ENCODE data around the gene TPPP3.

TPPP3 gene

GRCh38 chr16:67432506-67432890, 39.2 kb upstream of the TPPP3 start:
- Histone ChIP-seq H3K36me3 (ENCODE audit: control insufficient read depth, insufficient read depth, low read length, severe bottlenecking) (peaks cover 14% of the 10 kb centered on the region), H3K4me3 (ENCODE audit: low read length) (no peak overlapping the region), H3K27me3 (replicated peaks; ENCODE audit: control insufficient read depth, insufficient read depth, low read length) (peaks cover 17% of the 10 kb centered on the region), H3K4me1 (ENCODE audit: control insufficient read depth, insufficient read depth, low read length) (peaks cover 9% of the 10 kb centered on the region), H3K9ac (ENCODE audit: low read length) (no peak overlapping the region), H3K9me3 (ENCODE audit: control insufficient read depth, low read length) (no peaks in the 10 kb centered on the region)
- DNase-seq (ENCODE audit: low read depth) = no peak

DNA sequence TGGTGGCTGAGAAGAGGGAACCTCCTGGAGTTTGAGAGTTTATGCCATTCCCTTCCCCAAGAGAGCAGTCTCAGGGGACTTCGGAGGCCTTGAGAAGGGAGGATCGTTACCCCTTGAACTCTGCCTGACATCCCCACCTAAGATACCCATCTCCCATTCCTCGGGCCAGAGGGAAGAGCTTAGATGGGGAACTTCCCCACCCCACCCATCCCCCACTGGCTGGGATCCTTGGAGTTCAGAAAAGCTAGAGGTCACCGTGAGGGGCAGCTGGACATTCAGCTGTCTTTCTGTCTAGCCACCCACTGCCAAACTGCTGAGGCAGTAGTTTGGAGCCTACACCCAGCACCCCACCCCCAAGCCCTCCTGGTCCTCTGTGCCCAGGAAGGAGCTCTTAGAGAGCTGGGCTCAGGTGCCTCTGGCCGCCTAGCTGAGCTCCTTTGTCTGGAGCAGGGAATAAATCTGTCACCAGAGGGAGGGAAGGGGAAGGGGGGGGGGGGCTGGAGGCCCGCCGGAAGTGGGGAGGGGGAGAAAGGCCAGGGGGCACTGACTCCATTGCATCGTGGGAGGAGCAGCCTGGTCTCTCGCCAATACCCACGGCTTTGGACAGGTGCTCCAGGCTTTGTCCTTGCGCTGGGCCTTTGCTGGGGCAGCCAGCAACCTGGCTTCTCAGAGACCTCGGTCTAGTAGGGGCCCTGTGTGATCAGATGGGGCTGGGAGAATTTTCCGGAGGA, 38.6 kb upstream of the TPPP3 start:
- H3K9me3 ChIP-seq (ENCODE audit: control insufficient read depth, low read length) = no peaks in the 10 kb centered on the region
- no peak for DNase-seq (ENCODE audit: low read depth)
- peaks cover 10% of the 10 kb centered on the region for H3K36me3 ChIP-seq (ENCODE audit: control insufficient read depth, insufficient read depth, low read length, severe bottlenecking)
- H3K4me3 ChIP-seq (ENCODE audit: low read length) = peak overlapping the region; percentile 70
- peaks cover 17% of the 10 kb centered on the region for H3K27me3 ChIP-seq (replicated peaks; ENCODE audit: control insufficient read depth, insufficient read depth, low read length)
- H3K9ac ChIP-seq (ENCODE audit: low read length) = no peak overlapping the region
- H3K4me1 ChIP-seq (ENCODE audit: control insufficient read depth, insufficient read depth, low read length) = peaks cover 9% of the 10 kb centered on the region

- H3K27me3 ChIP-seq (replicated peaks; ENCODE audit: control insufficient read depth, insufficient read depth, low read length) = peaks cover 17% of the 10 kb centered on the region
Observed at GRCh38 chr16:67430977-67431774, 37.9 kb upstream of the TPPP3 start, which contains the start of gene HSD11B2. HSD11B2 (plus strand) TSS chr16:67431121; CDS start chr16:67431249, 128 bp downstream.

GRCh38 chr16:67430504-67430976, 37.2 kb upstream of the TPPP3 start:
- H3K4me3 ChIP-seq (ENCODE audit: low read length) = peak overlapping the region; percentile 68
- peaks cover 10% of the 10 kb centered on the region for H3K4me1 ChIP-seq (ENCODE audit: control insufficient read depth, insufficient read depth, low read length)
- H3K27me3 ChIP-seq (replicated peaks; ENCODE audit: control insufficient read depth, insufficient read depth, low read length) = peaks cover 17% of the 10 kb centered on the region
- no peak for DNase-seq (ENCODE audit: low read depth)
- H3K36me3 ChIP-seq (ENCODE audit: control insufficient read depth, insufficient read depth, low read length, severe bottlenecking) = peaks cover 2% of the 10 kb centered on the region
- no peak overlapping the region for H3K9ac ChIP-seq (ENCODE audit: low read length)
- H3K9me3 ChIP-seq (ENCODE audit: control insufficient read depth, low read length) = no peaks in the 10 kb centered on the region

More at GRCh38 chr16:67430977-67431774, 37.9 kb upstream of the TPPP3 start, which contains the start of gene HSD11B2:
- DNase-seq (ENCODE audit: low read depth) = peak; percentile 82
- Histone ChIP-seq H3K4me1 (ENCODE audit: control insufficient read depth, insufficient read depth, low read length) (peaks cover 9% of the 10 kb centered on the region), H3K4me3 (ENCODE audit: low read length) (peak within 1 kb of the TSS; percentile 70), H3K9ac (ENCODE audit: low read length) (no peak within 1 kb of the TSS), H3K9me3 (ENCODE audit: control insufficient read depth, low read length) (no peaks in the 10 kb centered on the region), H3K36me3 (ENCODE audit: control insufficient read depth, insufficient read depth, low read length, severe bottlenecking) (peaks cover 4% of the 10 kb centered on the region)

DNA sequence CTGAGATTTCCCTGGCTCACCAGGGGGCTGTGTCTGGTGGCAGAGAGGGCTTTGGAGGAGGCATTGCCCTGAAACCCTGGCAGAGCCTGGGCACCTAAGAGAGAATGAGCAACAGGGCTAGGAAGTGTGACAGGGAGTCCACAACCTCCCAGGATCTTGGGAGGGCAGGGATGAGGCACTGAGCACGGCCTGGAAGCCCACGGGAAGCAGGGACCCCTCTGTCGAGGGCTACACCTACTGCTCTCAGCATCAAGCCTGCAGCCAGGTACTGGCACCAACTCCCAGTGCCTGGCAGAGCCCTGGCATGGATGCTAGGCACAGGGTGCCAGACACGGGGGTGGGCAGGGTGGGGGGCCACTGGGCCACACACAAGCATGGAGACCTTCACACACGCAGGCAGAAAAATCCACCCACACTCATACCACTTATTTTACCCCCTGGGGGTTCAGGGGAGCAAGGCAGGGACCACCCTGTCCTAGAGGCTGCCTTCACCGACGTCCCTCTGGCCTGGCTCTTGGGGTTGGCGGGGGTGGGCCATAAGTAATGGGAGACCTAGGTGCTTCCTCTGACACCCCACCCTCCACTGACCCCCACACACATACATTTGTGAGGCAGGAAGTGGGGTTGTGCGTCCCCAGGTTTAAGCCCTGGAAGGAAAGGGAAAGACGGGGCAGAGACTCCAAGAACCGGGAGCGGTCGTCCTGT, 36.7 kb upstream of the TPPP3 start:
- Histone ChIP-seq H3K4me1 (ENCODE audit: control insufficient read depth, insufficient read depth, low read length) (peaks cover 16% of the 10 kb centered on the region), H3K9me3 (ENCODE audit: control insufficient read depth, low read length) (no peaks in the 10 kb centered on the region), H3K27me3 (replicated peaks; ENCODE audit: control insufficient read depth, insufficient read depth, low read length) (peaks cover 17% of the 10 kb centered on the region), H3K9ac (ENCODE audit: low read length) (no peak overlapping the region), H3K4me3 (ENCODE audit: low read length) (peak overlapping the region; percentile 68), H3K36me3 (ENCODE audit: control insufficient read depth, insufficient read depth, low read length, severe bottlenecking) (no peaks in the 10 kb centered on the region)
- no peak for DNase-seq (ENCODE audit: low read depth)

DNA sequence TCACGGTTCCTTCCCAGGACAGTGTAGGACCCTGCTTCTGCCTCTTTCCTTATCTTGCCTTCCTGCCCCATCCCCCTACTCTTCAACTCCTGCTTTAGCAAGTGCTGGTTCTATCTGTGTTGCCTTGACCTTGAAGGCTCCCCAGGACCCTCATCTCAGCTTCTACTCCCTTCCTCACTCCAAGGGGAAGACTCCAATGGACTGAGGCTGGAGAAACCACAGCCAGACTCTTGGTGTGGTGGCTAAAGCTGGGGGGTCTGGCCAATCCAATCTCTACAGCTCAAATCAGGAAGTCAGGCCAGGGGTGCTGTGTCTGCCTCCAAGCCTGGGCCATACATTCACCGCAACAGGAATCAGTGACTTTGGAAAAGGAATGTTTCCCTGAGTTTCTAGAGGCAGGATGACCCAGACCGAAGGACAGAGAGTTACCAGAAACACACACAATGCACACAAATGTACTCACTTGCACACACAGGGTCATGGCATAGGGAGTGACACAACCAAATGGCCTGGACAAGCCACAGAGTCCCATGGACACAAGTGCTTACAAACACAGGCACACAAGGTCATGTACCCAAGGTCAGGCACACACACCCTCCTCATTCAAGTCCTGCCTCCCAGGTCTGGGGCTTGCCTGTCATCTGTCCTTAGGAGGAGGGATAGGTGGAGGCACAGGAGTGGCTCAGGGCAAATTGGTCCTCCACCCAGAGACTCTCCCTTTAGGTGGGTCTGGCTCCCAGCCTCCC, 35.9 kb upstream of the TPPP3 start:
- DNase-seq (ENCODE audit: low read depth) = no peak
- no peak overlapping the region for H3K9ac ChIP-seq (ENCODE audit: low read length)
- peaks cover 20% of the 10 kb centered on the region for H3K4me1 ChIP-seq (ENCODE audit: control insufficient read depth, insufficient read depth, low read length)
- no peak overlapping the region for H3K4me3 ChIP-seq (ENCODE audit: low read length)
- no peaks in the 10 kb centered on the region for H3K36me3 ChIP-seq (ENCODE audit: control insufficient read depth, insufficient read depth, low read length, severe bottlenecking)
- no peaks in the 10 kb centered on the region for H3K9me3 ChIP-seq (ENCODE audit: control insufficient read depth, low read length)
- peaks cover 17% of the 10 kb centered on the region for H3K27me3 ChIP-seq (replicated peaks; ENCODE audit: control insufficient read depth, insufficient read depth, low read length)

- Histone ChIP-seq H3K4me3 (ENCODE audit: low read length) (no peak overlapping the region), H3K27me3 (replicated peaks; ENCODE audit: control insufficient read depth, insufficient read depth, low read length) (peaks cover 17% of the 10 kb centered on the region), H3K4me1 (ENCODE audit: control insufficient read depth, insufficient read depth, low read length) (peaks cover 22% of the 10 kb centered on the region), H3K36me3 (ENCODE audit: control insufficient read depth, insufficient read depth, low read length, severe bottlenecking) (no peaks in the 10 kb centered on the region), H3K9ac (ENCODE audit: low read length) (no peak overlapping the region), H3K9me3 (ENCODE audit: control insufficient read depth, low read length) (no peaks in the 10 kb centered on the region)
- peak; percentile 76 for DNase-seq (ENCODE audit: low read depth)
Observed at GRCh38 chr16:67428146-67428731, 34.9 kb upstream of the TPPP3 start.

DNA sequence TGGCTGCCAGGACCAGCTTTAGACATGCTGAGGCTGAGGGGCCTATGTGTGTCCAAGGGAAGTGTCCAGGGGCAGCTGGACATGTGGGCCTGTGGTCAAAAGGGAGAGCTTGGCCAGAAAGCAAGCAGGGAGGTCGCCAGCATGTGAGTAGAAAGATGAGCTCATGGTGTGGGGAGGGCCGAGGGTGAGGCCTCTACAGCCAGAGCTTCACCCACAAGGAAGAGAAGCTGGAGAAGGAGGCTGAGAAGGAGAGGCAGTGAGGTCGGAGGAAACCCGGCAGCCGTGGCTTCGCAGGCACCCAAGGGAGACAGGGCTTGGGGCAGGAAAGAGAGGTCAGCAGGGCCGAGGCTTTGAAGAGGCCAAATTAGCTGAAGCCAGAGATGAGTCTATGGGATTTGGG, 33.7 kb upstream of the TPPP3 start:
- H3K36me3 ChIP-seq (ENCODE audit: control insufficient read depth, insufficient read depth, low read length, severe bottlenecking) = no peaks in the 10 kb centered on the region
- H3K27me3 ChIP-seq (replicated peaks; ENCODE audit: control insufficient read depth, insufficient read depth, low read length) = peaks cover 17% of the 10 kb centered on the region
- no peak overlapping the region for H3K4me3 ChIP-seq (ENCODE audit: low read length)
- H3K4me1 ChIP-seq (ENCODE audit: control insufficient read depth, insufficient read depth, low read length) = peaks cover 22% of the 10 kb centered on the region
- no peak for DNase-seq (ENCODE audit: low read depth)
- H3K9ac ChIP-seq (ENCODE audit: low read length) = no peak overlapping the region
- H3K9me3 ChIP-seq (ENCODE audit: control insufficient read depth, low read length) = no peaks in the 10 kb centered on the region

- no peaks in the 10 kb centered on the region for H3K9me3 ChIP-seq (ENCODE audit: control insufficient read depth, low read length)
- no peak for DNase-seq (ENCODE audit: low read depth)
- no peak overlapping the region for H3K4me3 ChIP-seq (ENCODE audit: low read length)
- H3K27me3 ChIP-seq (replicated peaks; ENCODE audit: control insufficient read depth, insufficient read depth, low read length) = peaks cover 17% of the 10 kb centered on the region
- no peaks in the 10 kb centered on the region for H3K36me3 ChIP-seq (ENCODE audit: control insufficient read depth, insufficient read depth, low read length, severe bottlenecking)
- peaks cover 17% of the 10 kb centered on the region for H3K4me1 ChIP-seq (ENCODE audit: control insufficient read depth, insufficient read depth, low read length)
- no peak overlapping the region for H3K9ac ChIP-seq (ENCODE audit: low read length)
Observed at GRCh38 chr16:67426022-67426421, 32.7 kb upstream of the TPPP3 start.

DNA sequence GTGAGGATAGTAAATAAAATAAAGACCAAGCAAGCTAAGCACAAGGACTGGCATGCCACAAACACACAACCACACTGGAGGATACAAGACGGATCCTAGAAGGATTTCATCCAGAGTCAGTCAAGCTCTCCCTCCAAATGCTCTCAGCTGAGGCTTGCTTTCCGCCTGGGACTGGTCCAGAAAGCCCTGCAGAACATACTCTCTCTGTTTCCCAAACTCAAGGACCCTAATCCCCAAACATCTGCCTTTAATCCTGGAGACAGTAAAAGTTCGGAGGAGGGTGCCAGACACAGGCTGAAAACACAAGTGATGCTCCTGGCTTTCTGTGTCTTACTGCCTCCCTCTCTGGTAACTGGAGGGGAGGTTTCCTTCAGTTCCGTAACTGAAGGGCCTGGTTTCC, 32.3 kb upstream of the TPPP3 start:
- no peaks in the 10 kb centered on the region for H3K9me3 ChIP-seq (ENCODE audit: control insufficient read depth, low read length)
- no peak for DNase-seq (ENCODE audit: low read depth)
- no peaks in the 10 kb centered on the region for H3K36me3 ChIP-seq (ENCODE audit: control insufficient read depth, insufficient read depth, low read length, severe bottlenecking)
- no peak overlapping the region for H3K9ac ChIP-seq (ENCODE audit: low read length)
- H3K4me3 ChIP-seq (ENCODE audit: low read length) = no peak overlapping the region
- peaks cover 17% of the 10 kb centered on the region for H3K27me3 ChIP-seq (replicated peaks; ENCODE audit: control insufficient read depth, insufficient read depth, low read length)
- H3K4me1 ChIP-seq (ENCODE audit: control insufficient read depth, insufficient read depth, low read length) = peaks cover 17% of the 10 kb centered on the region

All from adipocyte (in vitro differentiated cells).